Caco-2 (cell line): ENCODE data around the gene PHLDA2. TPM values are rescaled to one million over a fixed set of nuclear protein-coding genes. Genes with fewer than 3 reads are reported as not detected.

Experiments
- BruUV-seq: library from RNA; stranded (reverse); fragments of 400-500 nt; replicated peaks from 2 replicates; lab custom pipeline; 2021; lab: Mats Ljungman, UMichigan
- CTCF ChIA-PET: fragments of 300-600 bp; sonication (Branson Sonifier 250); formaldehyde crosslinking; loops from one replicate; lab custom pipeline; 2022; ENCODE audit warnings: antibody characterized with exemption; lab: Charles Lee
- POLR2A ChIA-PET: fragments of 300-600 bp; sonication (Branson Sonifier 250); formaldehyde crosslinking; loops from one replicate; lab custom pipeline; 2022; ENCODE audit warnings: antibody characterized with exemption; lab: Charles Lee
- DNase-seq, 2 experiments: peaks; one replicate each; pipeline versions ENCODE4 v3.0.0 to v3.0.0-alpha.2; 2020 to 2022
- H3K27me3 ChIP-seq: replicated peaks from 2 replicates; pipeline ENCODE4 v1.6.0; 2011; ENCODE audit warnings: low read length; ENCODE audit not compliant: control insufficient read depth, insufficient read depth
- H3K36me3 ChIP-seq: 2 replicates; pipeline ENCODE4 v1.5.1; 2011; ENCODE audit warnings: low read length; ENCODE audit not compliant: control insufficient read depth, insufficient read depth
- H3K4me1 ChIP-seq: fragments of 250-450 bp; sonication (Bioruptor Pico); 2 replicates; pipeline ENCODE4 v1.5.1; 2020; ENCODE audit warnings: mild to moderate bottlenecking
- H3K4me3 ChIP-seq: 2 replicates; pipeline ENCODE4 v1.5.1; 2011; ENCODE audit warnings: low read depth, mild to moderate bottlenecking, control low read depth, low read length
- H3K9me3 ChIP-seq: fragments of 250-450 bp; sonication (Bioruptor Pico); 2 replicates; pipeline ENCODE4 v1.5.1; 2020; ENCODE audit warnings: mild to moderate bottlenecking, moderate library complexity
- H3K27ac Mint-ChIP-seq: one replicate; pipeline ENCODE4 v1.8.0; 2022; ENCODE audit warnings: mixed read lengths; ENCODE audit not compliant: unreplicated experiment
- H3K27me3 Mint-ChIP-seq: one replicate; pipeline ENCODE4 v1.8.0; 2022; ENCODE audit warnings: mixed read lengths; ENCODE audit not compliant: insufficient read depth, unreplicated experiment
- H3K36me3 Mint-ChIP-seq: one replicate; pipeline ENCODE4 v1.8.0; 2022; ENCODE audit warnings: mild to moderate bottlenecking, mixed read lengths; ENCODE audit not compliant: insufficient read depth, unreplicated experiment
- H3K4me1 Mint-ChIP-seq: one replicate; pipeline ENCODE4 v1.8.0; 2022; ENCODE audit warnings: low read depth, mixed read lengths; ENCODE audit not compliant: unreplicated experiment
- H3K4me3 Mint-ChIP-seq: one replicate; pipeline ENCODE4 v1.8.0; 2022; ENCODE audit warnings: mild to moderate bottlenecking, moderate library complexity, mixed read lengths; ENCODE audit not compliant: unreplicated experiment
- H3K9me3 Mint-ChIP-seq: one replicate; pipeline ENCODE4 v1.8.0; 2022; ENCODE audit warnings: mixed read lengths; ENCODE audit not compliant: unreplicated experiment
- CTCF ChIP-seq, 2 experiments: fragments of 200-600 bp in 1 of 2; IDR thresholded peaks; 1 replicate in 1 of 2; 2 replicates in 1 of 2; pipeline versions ENCODE4 v1.5.1 to v1.8.0; 2011 to 2022; ENCODE audit warnings: antibody characterized with exemption in 1 of 2, control low read depth in 1 of 2, inconsistent platforms in 1 of 2, low read depth in 1 of 2, low read length in 1 of 2, mild to moderate bottlenecking in 1 of 2, moderate library complexity in 1 of 2; ENCODE audit not compliant: insufficient read depth in 1 of 2, severe bottlenecking in 1 of 2, unreplicated experiment in 1 of 2
- intact Hi-C: fragments of 100-400 bp; cut with micrococcal nuclease; formaldehyde crosslinking; loops from one replicate; pipeline ENCODE4 v1.10.0; 2022; ENCODE audit not compliant: unreplicated experiment
- total RNA-seq: library from RNA; stranded (reverse); gene quantifications from 2 replicates; pipeline ENCODE4 v1.2.3, GENCODE V29; 2022

Gene PHLDA2
- total RNA-seq, 1 experiment from 2014 or later: 19.1 TPM

GRCh38 chr11:2976294-2977063 lies 47.3 kb upstream of the PHLDA2 start:
- H3K36me3 ChIP-seq: peaks cover 6% of the 10 kb centered on the region
- no peak overlapping the region for H3K4me3 ChIP-seq
- Mint-ChIP-seq H3K27me3 (no peaks in the 10 kb centered on the region), H3K4me1 (peaks cover under 1% of the 10 kb centered on the region), H3K4me3 (no peak overlapping the region), H3K36me3 (peaks cover 77% of the 10 kb centered on the region), H3K9me3 (no peaks in the 10 kb centered on the region), H3K27ac (no peak overlapping the region)
- no peaks in the 10 kb centered on the region for H3K4me1 ChIP-seq
- BruUV-seq: no TSS peak
- no peaks in the 10 kb centered on the region for H3K27me3 ChIP-seq
- no peak for TF ChIP-seq CTCF (IDR thresholded peaks at IDR 0.05; ENCODE audit: insufficient read depth in 1 of 2, low read depth in 1 of 2, low read length in 1 of 2, severe bottlenecking in 1 of 2, unreplicated experiment in 1 of 2)
- intact Hi-C loops: loop anchor here (5.0 kb wide), 1 partner anchor 46 kb away; no protein-coding TSS in a partner anchor
- ChIA-PET CTCF (interaction anchor here (2.4 kb wide), 1 partner anchor 115 kb away, joined by 12 read pairs; no protein-coding TSS in a partner anchor), POLR2A (interaction anchor here (1.3 kb wide), 1 partner anchor 16 kb away, joined by 3 read pairs; the partner anchor contains the start of gene NAP1L4)
- H3K9me3 ChIP-seq: no peaks in the 10 kb centered on the region
- DNase-seq: no peak

GRCh38 chr11:2975594-2975993 lies 46.4 kb upstream of the PHLDA2 start:
- Histone ChIP-seq H3K4me3 (no peak overlapping the region), H3K27me3 (no peaks in the 10 kb centered on the region), H3K36me3 (peaks cover 9% of the 10 kb centered on the region), H3K9me3 (no peaks in the 10 kb centered on the region), H3K4me1 (no peaks in the 10 kb centered on the region)
- no peaks in the 10 kb centered on the region for H3K27me3 Mint-ChIP-seq
- H3K4me3 Mint-ChIP-seq: no peak overlapping the region
- TF ChIP-seq CTCF (IDR thresholded peaks at IDR 0.05; ENCODE audit: insufficient read depth in 1 of 2, low read depth in 1 of 2, low read length in 1 of 2, severe bottlenecking in 1 of 2, unreplicated experiment in 1 of 2): peak; percentile 54 to 67
- intact Hi-C loops: loop anchor here (5.0 kb wide), 1 partner anchor 47 kb away; no protein-coding TSS in a partner anchor
- DNase-seq: peak in 1 of 2 experiments; percentile 43
- CTCF ChIA-PET: interaction anchor here (0.7 to 2.4 kb wide), 2 partner anchors 116 to 840 kb away, joined by 3 to 12 read pairs; no protein-coding TSS in a partner anchor
- H3K4me1 Mint-ChIP-seq: no peaks in the 10 kb centered on the region
- no peak overlapping the region for H3K27ac Mint-ChIP-seq
- BruUV-seq: no TSS peak
- no peaks in the 10 kb centered on the region for H3K9me3 Mint-ChIP-seq
- peaks cover 85% of the 10 kb centered on the region for H3K36me3 Mint-ChIP-seq
- POLR2A ChIA-PET: interaction anchor here (0.5 to 1.3 kb wide), 2 partner anchors 11 to 17 kb away, joined by 3 read pairs; partner anchors contain the start of gene NAP1L4

- POLR2A ChIA-PET: no interaction called here
- H3K36me3 Mint-ChIP-seq: peaks cover 90% of the 10 kb centered on the region
- H3K4me1 ChIP-seq: no peaks in the 10 kb centered on the region
- intact Hi-C loops: no loop called here
- no peaks in the 10 kb centered on the region for H3K4me1 Mint-ChIP-seq
- H3K27me3 ChIP-seq: no peaks in the 10 kb centered on the region
- no peak overlapping the region for H3K4me3 Mint-ChIP-seq
- H3K36me3 ChIP-seq: peaks cover 12% of the 10 kb centered on the region
- no peak for TF ChIP-seq CTCF (IDR thresholded peaks at IDR 0.05; ENCODE audit: insufficient read depth in 1 of 2, low read depth in 1 of 2, low read length in 1 of 2, severe bottlenecking in 1 of 2, unreplicated experiment in 1 of 2)
- DNase-seq: no peak
- CTCF ChIA-PET: no interaction called here
- H3K9me3 ChIP-seq: no peaks in the 10 kb centered on the region
- peak overlapping the region; percentile 15 for H3K27ac Mint-ChIP-seq
- BruUV-seq: no TSS peak
- H3K27me3 Mint-ChIP-seq: no peaks in the 10 kb centered on the region
- H3K4me3 ChIP-seq: no peak overlapping the region
- H3K9me3 Mint-ChIP-seq: no peaks in the 10 kb centered on the region
These were observed 45.1 kb upstream of the PHLDA2 start for GRCh38 chr11:2974272-2974671.
